Measurements from ENCODE around the gene CFAP77. TPM values are rescaled to one million over a fixed set of nuclear protein-coding genes. Genes with fewer than 3 reads are reported as not detected.

The CFAP77 gene
- total and polyA plus RNA-seq, 2 of the 8 experiments (the other 6 are each of a cell fraction or from before 2014, with no cell fraction given) = 0.63 to 0.97 TPM

DNA sequence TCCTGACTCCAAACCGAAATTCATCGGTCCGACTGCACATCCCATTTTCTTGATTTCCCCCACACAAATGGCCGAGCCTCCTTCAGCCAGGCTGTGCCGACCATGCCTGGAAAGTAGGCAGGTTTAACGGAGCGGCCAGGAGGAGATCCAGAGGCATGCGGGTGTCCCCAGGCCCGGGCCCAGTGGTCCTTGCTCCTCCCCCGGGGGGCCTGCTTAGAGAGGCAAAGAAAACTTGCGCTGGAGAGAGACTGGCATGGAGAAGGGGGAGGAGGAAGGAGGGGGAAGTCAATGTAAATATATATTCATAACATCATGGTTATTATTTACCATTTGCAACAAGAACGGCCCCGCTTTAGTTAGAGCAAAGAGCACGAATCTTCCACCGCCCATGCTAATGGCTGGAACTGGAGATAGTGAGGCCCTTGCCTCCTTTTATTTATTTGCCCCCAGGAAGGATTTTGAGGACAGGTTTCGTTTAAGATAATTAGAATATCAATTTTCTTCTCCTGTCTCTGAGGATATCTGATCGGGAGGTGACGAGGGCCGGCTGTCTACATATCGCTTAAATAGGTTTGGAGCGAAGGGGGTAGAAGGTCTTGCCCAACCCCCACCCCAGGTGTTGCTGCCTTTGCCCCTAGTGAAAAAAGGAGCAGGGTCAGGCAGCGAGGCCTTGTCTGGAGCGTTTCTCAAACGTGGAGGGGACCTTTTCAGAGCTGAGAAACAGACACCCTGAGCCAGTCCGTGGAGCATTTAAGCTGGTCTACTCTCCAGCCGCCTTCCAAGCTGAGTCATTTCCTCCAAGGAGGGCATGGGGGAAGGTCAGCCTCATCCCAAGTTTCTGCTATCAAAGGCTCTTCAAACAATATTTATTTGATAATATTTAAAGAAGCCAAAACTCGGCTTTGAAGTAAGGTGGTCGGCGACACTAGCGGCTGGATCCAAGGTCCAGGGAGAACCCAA is 174.9 kb downstream of the CFAP77 start:
- no peak; the same call in 1 of the 2 replicates for TF ChIP-seq MAFK (IDR thresholded peaks at IDR 0.05; ENCODE audit: low read depth, low read length)
- TF ChIP-seq HDAC2 (IDR thresholded peaks at IDR 0.05; ENCODE audit: borderline replicate concordance in 1 of 2, low read depth in 2 of 2, low read length in 2 of 2) = no peak
- TF ChIP-seq CHD1 (IDR thresholded peaks at IDR 0.05; ENCODE audit: low read depth, low read length) = no peak
- TF ChIP-seq CBX8 (IDR thresholded peaks at IDR 0.05; ENCODE audit: borderline replicate concordance, low read depth, low read length) = 0 out of 2 replicates have a peak, but pooled peaks have one; percentile 52
- TF ChIP-seq RNF2 (IDR thresholded peaks at IDR 0.05; ENCODE audit: borderline replicate concordance, low read depth, low read length, missing control alignments, poor library complexity, severe bottlenecking) = peak; percentile 90
- TF ChIP-seq SRF (IDR thresholded peaks at IDR 0.05; ENCODE audit: low read depth, low read length) = no peak
- TF ChIP-seq SP1 (IDR thresholded peaks at IDR 0.05; ENCODE audit: low read depth, low read length) = no peak
- Histone ChIP-seq H3K79me2 (ENCODE audit: control insufficient read depth in 1 of 2, insufficient read depth in 2 of 2, low read length in 2 of 2) (no peaks in the 10 kb centered on the region), H3K56ac (replicated peaks; ENCODE audit: insufficient read length, low read depth, low read length) (no peak overlapping the region), H3K23ac (ENCODE audit: insufficient read length) (no peak overlapping the region), H2AFZ (ENCODE audit: low read length) (no peak overlapping the region), H2AK5ac (ENCODE audit: low read depth, low read length) (no peak overlapping the region), H3K18ac (ENCODE audit: extremely low read depth, low read length) (peak overlapping the region; percentile 36; the same call in 1 of the 2 replicates), H3K79me1 (ENCODE audit: low read depth, low read length) (no peaks in the 10 kb centered on the region), H4K5ac (ENCODE audit: insufficient read length, low read depth, low read length) (no peak overlapping the region), H2BK5ac (ENCODE audit: low read depth, low read length) (no peak overlapping the region), H4K91ac (replicated peaks; ENCODE audit: insufficient read length, low read length) (no peak overlapping the region), H4K8ac (ENCODE audit: extremely low read depth, insufficient read depth, low read length) (no peak overlapping the region), H3K14ac (ENCODE audit: insufficient read length) (no peak overlapping the region), H3K36me3 (ENCODE audit: control insufficient read depth in 2 of 4, insufficient read depth in 4 of 4, low read length in 3 of 4) (peaks cover 0 to 4% (median 0%) of the 10 kb centered on the region in 4 experiments; a peak in 1 of 8 replicates), H3K27me3 (replicated peaks in 1 of 4; ENCODE audit: control insufficient read depth in 3 of 4, extremely low read depth in 1 of 4, insufficient read depth in 3 of 4, low read length in 3 of 4) (peaks cover 94 to 100% (median 99%) of the 10 kb centered on the region in 4 experiments), H2BK12ac (ENCODE audit: low read depth, low read length) (peak overlapping the region; percentile 75; the same call in 1 of the 2 replicates), H2BK15ac (ENCODE audit: low read length) (no peak overlapping the region), H3K4me3 (ENCODE audit: extremely low read depth in 1 of 4, insufficient read depth in 2 of 4, low read depth in 3 of 4, low read length in 4 of 4) (peak overlapping the region in 2 of 4 experiments; percentile 10 to 65; a peak in 4 of 8 replicates), H3K27ac (ENCODE audit: low read depth, low read length) (no peak overlapping the region), H3K4me2 (ENCODE audit: insufficient read depth in 1 of 2, low read depth in 2 of 2, low read length in 2 of 2) (peak overlapping the region; percentile 47 to 89), H2BK120ac (replicated peaks; ENCODE audit: low read depth, low read length) (no peak overlapping the region), H3K9ac (replicated peaks in 1 of 4; ENCODE audit: extremely low read depth in 1 of 4, low read depth in 3 of 4, low read length in 3 of 4) (no peak overlapping the region), H3K4me1 (replicated peaks in 1 of 4; ENCODE audit: control insufficient read depth in 3 of 4, insufficient read depth in 4 of 4, low read length in 3 of 4) (peaks cover 0 to 77% (median 46%) of the 10 kb centered on the region in 4 experiments; a peak in 6 of 7 replicates), H3K4ac (replicated peaks; ENCODE audit: insufficient read length, low read depth, low read length) (no peak overlapping the region), H3K9me3 (ENCODE audit: insufficient read depth in 2 of 2, low read depth in 1 of 2, low read length in 1 of 2) (no peaks in the 10 kb centered on the region), H2BK20ac (ENCODE audit: low read length) (no peak overlapping the region; the same call in 1 of the 2 replicates), H3K23me2 (ENCODE audit: low read depth, low read length) (peaks cover 8% of the 10 kb centered on the region), H4K20me1 (replicated peaks in 1 of 2; ENCODE audit: control insufficient read depth in 1 of 2, insufficient read depth in 2 of 2, low read length in 2 of 2) (peaks cover 5 to 34% of the 10 kb centered on the region in 2 experiments)
- WGBS, 2 experiments (ENCODE audit: extremely low coverage in 1 of 2, insufficient coverage in 1 of 2, insufficient read length in 1 of 2, insufficient replicate concordance in 2 of 2, low coverage in 1 of 2, low lambda C conversion rate in 2 of 2, missing lambda C conversion rate in 1 of 2) = 5% methylated on average over 30 of the region's 30 CpGs; no CpG with 5 or more reads in 1 of the 2 experiments
- POLR2A ChIA-PET (ENCODE audit: partially characterized antibody) = no interaction called here
- DNase-seq (ENCODE audit: low read depth in 1 of 2, low spot score in 2 of 2) = no peak
- FAIRE-seq = no peak
- CTCF ChIA-PET (ENCODE audit: partially characterized antibody) = no interaction called here

Measured in H1 (cell line).